ENCODE measurements around the gene ZYG11B. TPM values are rescaled to one million over a fixed set of nuclear protein-coding genes. Genes with fewer than 3 reads are reported as not detected.

Gene ZYG11B
- total and polyA plus RNA-seq, 2 of the 13 experiments (the other 11 are each of a cell fraction or from before 2014, with no cell fraction given), result 6.9 to 17.9 TPM

DNA sequence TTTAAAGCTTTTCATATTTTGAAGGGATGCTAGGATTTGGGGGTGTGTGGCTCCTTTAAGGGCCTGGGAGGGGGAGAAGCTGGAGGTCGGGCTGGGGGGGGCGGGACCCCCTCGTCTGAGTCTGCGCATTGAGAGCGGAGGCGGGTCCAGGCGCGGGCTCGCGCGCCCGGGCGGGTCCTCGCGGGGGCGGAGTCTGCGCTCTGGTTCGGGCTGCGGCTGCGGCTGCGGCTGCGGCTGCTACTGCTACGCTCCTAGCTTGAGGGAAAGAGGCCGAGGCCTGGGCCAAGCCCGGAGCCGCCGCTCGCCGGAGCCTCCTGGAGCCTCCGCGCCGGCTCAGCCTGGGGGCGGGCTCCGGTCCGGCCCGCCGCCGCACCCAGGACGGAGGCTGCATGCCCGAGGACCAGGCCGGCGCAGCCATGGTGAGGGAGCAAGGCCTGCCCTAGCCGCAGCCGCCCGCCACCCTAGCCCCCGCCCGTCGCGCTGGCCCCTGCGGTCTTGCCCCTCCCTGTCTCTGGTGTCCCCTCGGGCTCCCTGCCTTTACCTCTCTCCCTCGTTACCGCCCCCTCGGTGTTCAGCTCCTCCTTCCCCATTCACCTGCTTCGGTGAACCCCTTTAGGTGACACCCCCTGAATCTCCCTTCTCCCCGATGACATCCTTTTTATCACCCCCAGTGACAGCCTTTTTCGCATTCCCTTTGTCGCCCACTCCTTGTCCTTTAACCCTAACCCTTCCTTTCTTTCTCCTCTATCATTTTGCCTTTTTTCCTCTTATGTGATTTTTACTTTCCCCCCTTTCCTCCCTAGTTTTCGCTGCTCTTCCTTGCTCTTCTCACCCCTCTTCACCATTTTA lies at the start of gene ZYG11B (continued):
- TF ChIP-seq HBP1 (CRISPR knock-in tag; IDR thresholded peaks at IDR 0.05; ENCODE audit: low read depth), result no peak
- peak; percentile 72 for TF ChIP-seq ZNF574 (CRISPR knock-in tag; IDR thresholded peaks at IDR 0.05)
- no peak for TF ChIP-seq ZNF772 (CRISPR knock-in tag; IDR thresholded peaks at IDR 0.05)
- TF ChIP-seq ZNF326 (CRISPR knock-in tag; IDR thresholded peaks at IDR 0.05; ENCODE audit: borderline replicate concordance), result no peak
- no peak for TF ChIP-seq MEIS1 (CRISPR knock-in tag; IDR thresholded peaks at IDR 0.05; ENCODE audit: borderline replicate concordance)
- TF ChIP-seq SNAPC2 (CRISPR knock-in tag; IDR thresholded peaks at IDR 0.05), result no peak
- TF ChIP-seq KLF13 (CRISPR knock-in tag; IDR thresholded peaks at IDR 0.05), result no peak
- TF ChIP-seq, protein P1, sequence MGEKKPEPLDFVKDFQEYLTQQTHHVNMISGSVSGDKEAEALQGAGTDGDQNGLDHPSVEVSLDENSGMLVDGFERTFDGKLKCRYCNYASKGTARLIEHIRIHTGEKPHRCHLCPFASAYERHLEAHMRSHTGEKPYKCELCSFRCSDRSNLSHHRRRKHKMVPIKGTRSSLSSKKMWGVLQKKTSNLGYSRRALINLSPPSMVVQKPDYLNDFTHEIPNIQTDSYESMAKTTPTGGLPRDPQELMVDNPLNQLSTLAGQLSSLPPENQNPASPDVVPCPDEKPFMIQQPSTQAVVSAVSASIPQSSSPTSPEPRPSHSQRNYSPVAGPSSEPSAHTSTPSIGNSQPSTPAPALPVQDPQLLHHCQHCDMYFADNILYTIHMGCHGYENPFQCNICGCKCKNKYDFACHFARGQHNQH (CRISPR knock-in tag; IDR thresholded peaks at IDR 0.05), result no peak
- no peak for TF ChIP-seq ARNT (IDR thresholded peaks at IDR 0.05)
- no peak for TF ChIP-seq BHLHE40 (IDR thresholded peaks at IDR 0.05; ENCODE audit: low read length)
- no peak for TF ChIP-seq ZNF549 (CRISPR knock-in tag; IDR thresholded peaks at IDR 0.05)
- 0 out of 2 replicates have a peak, but pooled peaks have one; percentile 35 for TF ChIP-seq ZSCAN31 (CRISPR knock-in tag; IDR thresholded peaks at IDR 0.05; ENCODE audit: low read depth)
- TF ChIP-seq THAP11 (CRISPR knock-in tag; IDR thresholded peaks at IDR 0.05), result peak; percentile 53
- TF ChIP-seq BRF2 (CRISPR knock-in tag; IDR thresholded peaks at IDR 0.05), result no peak
- peak; percentile 88 for TF ChIP-seq ZNF512 (CRISPR knock-in tag; IDR thresholded peaks at IDR 0.05)
- TF ChIP-seq ZBTB38 (CRISPR knock-in tag; IDR thresholded peaks at IDR 0.05), result peak; percentile 53; the same call in 1 of the 2 replicates
- no peak for TF ChIP-seq ZEB1 (IDR thresholded peaks at IDR 0.05; ENCODE audit: insufficient replicate concordance, low read depth)
- TF ChIP-seq ZNF563 (CRISPR knock-in tag; IDR thresholded peaks at IDR 0.05), result peak; percentile 85
- no peak for TF ChIP-seq ZNF75D (CRISPR knock-in tag; IDR thresholded peaks at IDR 0.05; ENCODE audit: borderline replicate concordance)
- TF ChIP-seq SIX4 (CRISPR knock-in tag; IDR thresholded peaks at IDR 0.05), result no peak
- no peak for TF ChIP-seq MED13 (CRISPR knock-in tag; IDR thresholded peaks at IDR 0.05)
- peak; percentile 76; the same call in 1 of the 2 replicates for TF ChIP-seq KLF12 (CRISPR knock-in tag; IDR thresholded peaks at IDR 0.05; ENCODE audit: borderline replicate concordance)
- TF ChIP-seq MEF2D (CRISPR knock-in tag; IDR thresholded peaks at IDR 0.05), result no peak

All from HepG2 (cell line).